Activated T-cell treated with anti-CD3 and anti-CD28 coated beads for 1 hour (primary cell): ENCODE data around the gene NEK7.
"Not testable (repeated sequence)": the region's sequence is repeated elsewhere in the genome, so short reads cannot be mapped to it uniquely, and the experiment has no call there.

ENCODE experiments used
- DNase-seq: peaks from one replicate; pipeline ENCODE4 v3.0.0-alpha.2; 2020; ENCODE audit warnings: low read depth

NEK7 gene

GRCh38 chr1:198290089-198290683 is 133.4 kb downstream of the NEK7 start:
- no peak for DNase-seq

- no peak for DNase-seq
Observed at GRCh38 chr1:198291036-198291435, 134.2 kb downstream of the NEK7 start.

GRCh38 chr1:198291924-198292323 is 135.1 kb downstream of the NEK7 start:
- DNase-seq, result no peak

GRCh38 chr1:198295225-198295624 is 138.4 kb downstream of the NEK7 start:
- no peak for DNase-seq

GRCh38 chr1:198295971-198296370 is 139.2 kb downstream of the NEK7 start:
- DNase-seq, result no peak

GRCh38 chr1:198297281-198297680 is 140.5 kb downstream of the NEK7 start:
- no peak for DNase-seq

- no peak for DNase-seq
Observed at GRCh38 chr1:198298640-198299039, 141.8 kb downstream of the NEK7 start.

GRCh38 chr1:198300451-198300850 is 143.7 kb downstream of the NEK7 start:
- no peak for DNase-seq

- no peak for DNase-seq
Observed at GRCh38 chr1:198304431-198304830, 147.6 kb downstream of the NEK7 start.

GRCh38 chr1:198314817-198315216 is 158.0 kb downstream of the NEK7 start:
- DNase-seq, result not testable (repeated sequence)

- DNase-seq, result not testable (repeated sequence)
Observed at GRCh38 chr1:198315331-198315730, 158.5 kb downstream of the NEK7 start.

GRCh38 chr1:198316546-198317100 is 159.8 kb downstream of the NEK7 start:
- DNase-seq, result no peak

- no peak for DNase-seq
Observed at GRCh38 chr1:198318085-198318484, 161.3 kb downstream of the NEK7 start.

- DNase-seq, result no peak
Observed at GRCh38 chr1:198320759-198321158, 164.0 kb downstream of the NEK7 start.

- DNase-seq, result no peak
Observed at GRCh38 chr1:198326232-198326631, 169.4 kb downstream of the NEK7 start.

- no peak for DNase-seq
Observed at GRCh38 chr1:198326915-198327314, 170.1 kb downstream of the NEK7 start.

GRCh38 chr1:198328458-198329032 is 171.7 kb downstream of the NEK7 start:
- DNase-seq, result no peak

GRCh38 chr1:198330982-198331615 is 174.3 kb downstream of the NEK7 start:
- no peak for DNase-seq

GRCh38 chr1:198333744-198334143 is 176.9 kb downstream of the NEK7 start:
- DNase-seq, result no peak

- DNase-seq, result no peak
Observed at GRCh38 chr1:198335663-198336062, 178.9 kb downstream of the NEK7 start.

GRCh38 chr1:198337886-198338285 is 181.1 kb downstream of the NEK7 start:
- no peak for DNase-seq

GRCh38 chr1:198340139-198340538 is 183.3 kb downstream of the NEK7 start:
- DNase-seq, result no peak

GRCh38 chr1:198346178-198346577 is 189.4 kb downstream of the NEK7 start:
- DNase-seq, result no peak
